ENCODE data around the gene CSNK2A1.

- TF ChIP-seq CTCF (IDR thresholded peaks at IDR 0.05; ENCODE audit: low read depth, low read length, missing input control) (no peak), REST (IDR thresholded peaks at IDR 0.05) (no peak), JUND (IDR thresholded peaks at IDR 0.05) (no peak), MAX (IDR thresholded peaks at IDR 0.05) (no peak), YY1 (IDR thresholded peaks at IDR 0.05) (no peak), EGR1 (IDR thresholded peaks at IDR 0.05; ENCODE audit: low read depth in 2 of 2) (no peak), RAD21 (IDR thresholded peaks at IDR 0.05) (no peak), FOXA1 (IDR thresholded peaks at IDR 0.05) (no peak)
Measured at GRCh38 chr20:458776-459175, 84.8 kb downstream of the CSNK2A1 start.
